CD4-positive, alpha-beta T cell treated with Interleukin-15 for 4 hours (primary cell): ENCODE measurements around the gene TCEAL4.
"Not testable (repeated sequence)": the region's sequence is repeated elsewhere in the genome, so short reads cannot be mapped to it uniquely, and the experiment has no call there.

Experiments
- DNase-seq: peaks from one replicate; pipeline ENCODE4 v3.0.0-alpha.2; 2020; ENCODE audit warnings: low spot score

TCEAL4 gene

GRCh38 chrX:103592295-103592694 lies 7.0 kb downstream of the TCEAL4 start:
- not testable (repeated sequence) for DNase-seq

GRCh38 chrX:103595202-103595601 lies 9.9 kb downstream of the TCEAL4 start:
- not testable (repeated sequence) for DNase-seq

GRCh38 chrX:103607364-103608305 lies 22.3 kb downstream of the TCEAL4 start, which contains the start of gene TCEAL3:
Gene TCEAL3, plus strand, starts transcription at chrX:103607963. Its CDS starts 1,102 bp downstream, at chrX:103609065.
- DNase-seq = peak; percentile 27

- no peak for DNase-seq
These were observed 23.1 kb downstream of the TCEAL4 start for GRCh38 chrX:103608306-103608963.

GRCh38 chrX:103610282-103610681 lies 25.0 kb downstream of the TCEAL4 start:
- DNase-seq = no peak

- DNase-seq = no peak
These were observed 28.1 kb downstream of the TCEAL4 start for GRCh38 chrX:103613362-103613890.

- DNase-seq = no peak
These were observed 29.7 kb downstream of the TCEAL4 start for GRCh38 chrX:103614999-103615398.

GRCh38 chrX:103615781-103616371 lies 30.6 kb downstream of the TCEAL4 start:
- no peak for DNase-seq

- DNase-seq = no peak
These were observed 31.4 kb downstream of the TCEAL4 start for GRCh38 chrX:103616676-103617186.

- DNase-seq = no peak
These were observed 38.8 kb downstream of the TCEAL4 start for GRCh38 chrX:103624111-103624510.

- DNase-seq = no peak
These were observed 41.5 kb downstream of the TCEAL4 start for GRCh38 chrX:103626855-103627254.

GRCh38 chrX:103628386-103629317 lies 43.3 kb downstream of the TCEAL4 start, which contains the start of gene TCEAL1:
Gene TCEAL1, plus strand, starts transcription at chrX:103628975. Its CDS starts 942 bp downstream, at chrX:103629917.
- DNase-seq = peak; percentile 23

GRCh38 chrX:103629318-103630170 lies 44.2 kb downstream of the TCEAL4 start:
- DNase-seq = peak; percentile 5

- no peak for DNase-seq
These were observed 44.8 kb downstream of the TCEAL4 start for GRCh38 chrX:103630171-103630511.

- DNase-seq = no peak
These were observed 45.8 kb downstream of the TCEAL4 start for GRCh38 chrX:103631145-103631544.

- no peak for DNase-seq
These were observed 50.1 kb downstream of the TCEAL4 start for GRCh38 chrX:103635436-103635835.
